ENCODE data around the gene DPY19L1. TPM values are rescaled to one million over a fixed set of nuclear protein-coding genes. Genes with fewer than 3 reads are reported as not detected.
"Not testable (repeated sequence)": the region's sequence is repeated elsewhere in the genome, so short reads cannot be mapped to it uniquely, and the experiment has no call there.

DPY19L1 gene
- 1 to 10 TPM; 3.0 to 7.3 (median 3.8) TPM for polyA plus RNA-seq

DNA sequence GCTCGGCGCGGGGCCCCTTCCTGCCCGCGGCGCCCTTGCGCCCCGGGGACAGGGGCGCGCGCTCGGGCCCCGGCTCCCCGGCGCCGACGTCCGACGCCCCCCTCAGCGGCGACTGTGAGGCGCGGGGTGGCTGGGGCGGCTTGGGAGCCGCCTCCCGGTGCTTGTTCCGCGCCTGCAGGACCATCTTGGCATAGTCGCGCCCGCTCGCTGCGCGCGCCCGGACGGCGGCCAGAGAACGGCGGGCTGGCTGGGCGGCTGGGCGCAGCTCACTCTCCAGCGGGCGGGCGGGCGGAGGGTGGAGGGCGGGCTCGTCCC, at the start of gene DPY19L1:
TSS of gene DPY19L1 (minus strand) at position 275 of the 315 bp plus-strand sequence. CDS start at position 184, 91 bp downstream.
- H3K27ac ChIP-seq (ENCODE audit: low read depth, low read length) = no peak within 1 kb of the TSS
- WGBS, 3 donors = 0% methylated on average over 19 to 43 of the region's 48 CpGs

DNA sequence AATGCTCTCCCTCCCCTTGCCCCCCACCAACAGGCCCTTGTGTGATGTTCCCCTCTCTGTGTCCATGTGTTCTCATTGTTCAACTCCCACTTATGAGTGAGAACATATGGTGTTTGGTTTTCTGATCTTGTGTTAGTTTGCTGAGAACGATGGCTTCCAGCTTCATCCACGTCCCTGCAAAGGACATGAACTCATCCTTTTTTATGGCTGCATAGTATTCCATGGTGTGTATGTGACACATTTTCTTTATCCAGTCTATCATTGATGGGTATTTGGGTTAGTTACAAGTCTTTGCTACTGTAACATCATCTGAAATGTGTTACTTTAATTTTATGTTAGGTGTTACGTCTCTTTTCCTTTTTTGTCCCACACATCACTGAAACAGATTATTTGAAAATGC, 42.2 kb upstream of the DPY19L1 start:
- WGBS, 3 donors = 79 to 88% (median 87%) methylated on average over 3 of the region's 3 CpGs
- H3K27ac ChIP-seq (ENCODE audit: low read depth, low read length) = not testable (repeated sequence)

DNA sequence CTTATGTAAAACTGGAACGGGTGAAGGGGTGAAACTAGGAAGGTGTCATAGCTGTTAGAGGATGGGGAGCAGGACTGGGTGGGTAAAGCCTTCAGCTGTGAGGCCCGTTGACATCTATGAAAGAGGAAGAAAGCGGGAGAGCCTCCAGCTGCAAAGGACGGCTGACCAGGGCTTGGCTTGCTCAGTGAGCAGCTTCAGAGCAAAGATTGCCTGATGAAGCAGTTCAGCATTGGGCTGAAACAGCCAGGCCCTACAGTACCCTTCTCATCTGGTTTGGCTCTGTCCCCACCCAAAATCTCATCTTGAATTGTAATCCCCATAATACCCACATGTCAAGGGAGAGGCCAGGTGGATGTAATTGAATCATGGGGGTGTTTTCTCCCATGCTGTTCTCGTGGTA, 36.7 kb upstream of the DPY19L1 start:
- H3K27ac ChIP-seq (ENCODE audit: low read depth, low read length) = not testable (repeated sequence)
- 60 to 73% (median 66%) methylated on average over 5 of the region's 5 CpGs for WGBS, 3 donors

DNA sequence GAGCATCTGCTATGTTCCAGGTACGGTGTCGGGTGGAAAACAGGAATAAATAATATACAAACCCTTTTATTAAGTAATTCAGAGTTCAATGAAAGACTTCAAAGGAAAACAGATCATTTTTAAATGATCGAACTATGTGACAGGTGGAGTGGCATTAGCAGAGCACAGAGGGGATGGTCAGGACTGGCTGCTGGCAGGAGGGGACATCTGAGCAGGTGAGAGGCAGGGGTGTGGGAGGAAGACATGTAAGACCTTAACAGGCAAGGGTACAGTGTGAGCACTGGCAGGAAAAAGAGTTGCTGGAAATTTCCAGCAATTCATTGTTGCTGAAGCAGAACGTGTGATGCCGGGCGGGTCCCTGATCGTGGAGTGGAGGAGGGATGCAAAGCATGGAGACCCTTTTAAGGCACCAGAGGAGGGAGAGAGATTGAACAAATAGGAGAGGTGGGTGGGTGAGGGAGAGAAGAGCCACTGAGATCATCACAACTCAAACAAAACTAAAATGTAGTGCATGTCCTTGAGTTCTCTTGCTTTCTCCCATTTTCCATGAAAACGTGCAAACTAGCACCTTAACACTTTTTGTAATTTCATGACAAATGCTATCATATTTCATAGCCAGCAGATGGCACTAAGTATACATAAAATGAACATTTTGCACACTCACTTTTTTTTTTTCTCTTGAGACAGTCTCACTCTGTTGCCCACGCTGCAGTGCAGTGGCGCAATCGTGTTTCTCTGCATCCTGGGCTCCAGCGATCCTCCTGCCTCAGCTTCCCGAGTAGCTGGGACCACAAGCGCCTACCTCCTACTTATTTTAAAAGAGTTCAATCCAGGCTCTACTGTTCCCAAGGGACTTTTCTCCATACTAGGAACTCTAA, 35.9 kb upstream of the DPY19L1 start:
- H3K27ac ChIP-seq (ENCODE audit: low read depth, low read length) = not testable (repeated sequence)
- WGBS, 3 donors = 33 to 36% (median 35%) methylated on average over 14 of the region's 14 CpGs

DNA sequence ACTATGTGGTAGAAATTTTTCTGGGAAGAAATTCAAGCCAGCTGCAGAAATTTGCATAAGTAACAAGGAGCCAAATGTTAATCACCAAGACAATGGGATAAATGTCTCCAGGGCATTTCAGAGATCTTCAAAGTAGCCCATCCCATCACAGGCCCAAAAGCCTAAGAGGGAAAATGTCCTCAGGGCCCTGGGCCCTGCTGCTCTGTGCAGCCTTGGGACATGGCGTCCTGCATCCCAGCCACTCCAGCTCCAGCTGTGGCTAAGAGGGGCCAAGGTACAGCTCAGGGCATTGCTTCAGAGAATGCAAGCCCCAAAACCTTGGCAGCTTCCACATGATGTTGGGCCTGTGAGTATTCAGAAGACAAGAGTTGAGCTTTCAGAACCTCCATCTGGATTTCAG, 31.8 kb upstream of the DPY19L1 start:
- 88 to 100% (median 94%) methylated on average over 1 of the region's 1 CpG for WGBS, 3 donors
- H3K27ac ChIP-seq (ENCODE audit: low read depth, low read length) = not testable (repeated sequence)

DNA sequence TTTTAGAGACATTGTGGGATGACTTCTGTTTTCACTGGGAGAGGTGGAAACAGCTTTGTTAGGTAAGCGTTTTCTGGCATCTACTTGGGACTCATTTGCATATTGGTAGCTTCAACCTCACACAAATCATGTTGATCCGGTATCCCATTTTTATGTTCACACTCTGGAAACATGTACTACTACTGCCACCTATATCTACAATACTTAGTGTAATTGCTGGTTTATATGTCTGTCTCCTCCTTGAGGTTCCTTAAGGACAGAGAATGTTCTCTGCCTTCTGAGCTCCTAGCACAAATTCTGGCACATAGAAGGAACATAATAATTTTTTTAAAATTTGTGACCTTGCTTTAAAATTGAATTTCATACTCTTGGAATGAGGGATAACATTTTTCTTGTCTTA, 28.1 kb upstream of the DPY19L1 start:
- H3K27ac ChIP-seq (ENCODE audit: low read depth, low read length) = not testable (repeated sequence)
- WGBS, 3 donors = 27 to 49% (median 30%) methylated on average over 2 of the region's 2 CpGs

DNA sequence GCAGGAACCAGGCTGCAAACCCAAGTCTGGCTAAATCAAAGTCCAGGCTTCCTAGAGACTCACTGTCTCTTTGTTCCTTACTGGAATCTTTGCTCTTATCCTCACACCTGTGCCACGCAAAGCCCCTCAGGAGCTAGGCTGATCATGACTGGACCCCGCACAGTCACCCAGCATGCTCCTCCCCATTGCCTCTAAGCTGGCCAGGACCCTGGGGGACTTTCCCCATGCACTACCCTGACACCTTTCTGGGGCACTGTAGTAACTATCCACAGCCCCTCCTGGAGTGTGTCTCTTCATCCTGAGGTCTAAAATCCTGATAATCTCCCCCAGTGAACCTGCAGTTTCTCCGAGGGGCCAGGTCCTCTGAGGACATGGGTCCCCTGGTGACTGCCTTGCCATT, 21.3 kb upstream of the DPY19L1 start:
- WGBS, 3 donors = 91 to 97% (median 93%) methylated on average over 3 of the region's 3 CpGs
- H3K27ac ChIP-seq (ENCODE audit: low read depth, low read length) = not testable (repeated sequence)

DNA sequence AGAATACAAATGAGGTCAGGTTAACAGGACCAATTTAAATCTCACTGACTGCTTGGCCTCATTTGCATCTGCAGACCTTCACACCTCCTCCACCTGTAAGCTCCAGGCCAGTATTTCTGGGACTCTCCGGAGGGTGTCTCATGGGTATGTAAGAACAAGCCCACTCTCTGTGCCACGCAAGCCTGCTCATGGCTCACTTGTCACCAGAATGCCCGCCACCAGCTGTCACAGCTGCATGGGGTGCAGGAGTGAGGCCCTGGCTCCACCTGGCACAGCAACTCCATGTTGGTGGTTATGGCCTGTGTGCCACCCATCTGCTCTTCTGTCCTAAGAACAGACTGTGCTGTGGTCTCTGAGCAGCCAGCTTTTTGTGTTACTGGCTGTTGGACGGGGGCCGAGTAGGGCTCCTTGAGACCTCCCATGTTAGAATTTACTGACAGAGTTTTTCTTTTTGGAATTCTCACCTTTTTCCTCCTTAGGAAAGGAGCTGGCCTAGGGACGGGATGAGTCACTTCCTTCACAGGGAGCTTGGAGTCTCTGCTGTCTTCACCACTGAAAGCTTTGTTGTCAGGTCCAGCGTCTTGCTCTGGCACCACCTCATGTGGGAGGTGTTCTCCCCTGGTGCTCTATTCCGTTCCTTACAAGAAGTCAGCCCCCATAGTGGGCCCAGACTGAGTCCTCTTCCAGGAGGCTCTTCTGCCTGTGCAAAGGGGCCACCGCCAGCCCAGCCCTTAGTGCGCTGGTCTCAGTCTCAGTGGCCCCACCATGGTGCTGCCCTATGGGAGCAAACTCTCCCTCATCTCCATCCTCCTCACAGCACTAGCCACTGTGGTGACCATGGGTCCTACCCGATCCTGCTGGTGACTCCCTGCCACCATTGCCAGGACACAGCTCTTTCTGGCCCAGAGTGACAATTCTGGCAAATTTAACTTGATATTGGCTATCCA, 20.5 kb upstream of the DPY19L1 start:
- not testable (repeated sequence) for H3K27ac ChIP-seq (ENCODE audit: low read depth, low read length)
- 82 to 92% (median 86%) methylated on average over 10 to 11 of the region's 11 CpGs for WGBS, 3 donors

DNA sequence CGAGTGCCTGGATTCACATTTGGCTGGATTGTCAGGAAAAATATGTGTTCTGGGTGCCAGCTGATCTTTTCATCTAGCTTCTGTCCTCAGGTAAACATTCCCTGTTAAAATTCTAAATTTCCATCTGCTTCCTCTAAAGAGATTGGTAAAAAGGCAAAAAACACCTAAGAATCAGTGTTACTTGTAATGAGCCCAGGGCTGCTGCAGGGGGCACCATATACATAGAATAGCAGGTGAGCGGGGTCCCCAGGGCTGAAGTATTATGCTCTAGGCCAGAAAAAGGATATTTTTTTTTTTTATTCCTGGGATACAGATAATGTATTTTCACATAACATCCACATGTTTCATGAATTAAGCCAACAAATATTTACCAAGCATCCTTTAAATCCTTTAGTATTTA, 18.4 kb upstream of the DPY19L1 start:
- not testable (repeated sequence) for H3K27ac ChIP-seq (ENCODE audit: low read depth, low read length)
- WGBS, 3 donors = 73 to 86% (median 81%) methylated on average over 2 of the region's 2 CpGs

DNA sequence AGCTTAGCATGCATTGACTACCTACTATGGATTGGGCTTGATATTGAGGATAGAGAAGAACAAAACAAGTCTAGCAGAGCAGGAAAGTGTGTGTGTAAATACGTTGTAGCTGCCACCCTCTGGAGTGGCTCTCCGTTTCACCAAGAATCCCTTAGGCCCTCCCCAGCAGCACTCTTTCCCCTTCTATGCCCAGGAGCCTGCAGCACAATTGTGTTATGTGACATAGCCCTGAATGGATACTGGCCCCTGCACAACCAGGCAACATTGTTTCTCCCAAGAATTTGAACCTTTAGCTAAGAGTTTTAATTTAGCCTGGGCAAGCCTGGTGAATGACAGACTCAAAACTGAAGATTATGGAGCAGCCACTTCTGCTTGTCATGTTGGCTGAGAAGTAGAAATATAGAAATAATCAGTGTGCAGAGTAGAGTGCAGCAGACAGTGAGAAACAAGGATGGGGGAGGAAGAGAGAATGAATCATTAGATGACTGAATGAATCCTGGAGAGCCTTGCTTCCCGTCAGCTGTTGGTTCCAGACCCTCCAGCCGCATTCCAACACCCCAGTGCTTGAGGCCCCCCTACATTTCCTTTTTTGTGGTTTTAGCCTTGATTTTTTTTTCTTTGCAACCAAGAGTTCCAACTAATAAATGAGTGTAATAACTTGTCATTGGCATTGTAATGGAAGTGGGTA, 16.3 kb upstream of the DPY19L1 start:
- WGBS, 3 donors = 56 to 78% (median 64%) methylated on average over 4 of the region's 4 CpGs
- not testable (repeated sequence) for H3K27ac ChIP-seq (ENCODE audit: low read depth, low read length)

DNA sequence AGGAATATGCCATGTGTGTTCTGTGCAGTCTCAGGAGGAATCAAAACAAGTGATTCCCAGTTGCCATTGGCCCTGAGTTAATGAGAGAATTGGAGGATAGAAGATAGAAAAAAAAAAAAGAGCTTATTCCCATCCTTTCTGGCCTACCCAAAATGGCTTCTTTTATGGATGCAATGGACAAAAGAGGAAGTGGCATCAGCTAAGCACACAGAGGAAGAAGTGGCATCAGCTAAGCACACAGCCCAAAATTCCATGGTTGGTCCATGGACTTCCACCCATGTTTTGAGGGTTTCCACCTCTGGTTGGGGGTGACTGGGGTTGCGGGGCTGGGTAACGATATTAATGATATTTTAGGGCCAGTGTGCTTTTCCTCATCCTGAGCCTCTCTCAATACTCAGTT, 11.1 kb upstream of the DPY19L1 start:
- H3K27ac ChIP-seq (ENCODE audit: low read depth, low read length) = not testable (repeated sequence)

DNA sequence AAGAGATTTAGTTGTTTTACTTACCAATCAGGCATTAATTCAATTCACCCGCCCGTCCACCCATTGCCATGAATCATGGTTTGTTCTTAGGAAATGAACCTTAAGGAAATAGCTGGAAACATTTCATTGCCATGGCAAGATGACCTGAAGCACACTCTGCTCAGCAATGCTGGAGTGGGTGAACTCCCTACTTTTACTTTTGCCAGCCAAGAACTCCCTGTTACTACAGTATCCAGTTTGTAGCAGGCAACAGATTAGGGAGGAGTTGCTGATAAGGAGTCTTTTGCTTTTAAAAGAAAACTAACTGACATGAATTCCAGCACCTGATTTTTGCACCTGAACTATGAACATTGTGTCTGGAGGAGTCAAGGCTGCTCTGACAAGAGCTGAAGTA, 10.6 kb upstream of the DPY19L1 start:
- WGBS, 3 donors = 70 to 81% (median 76%) methylated on average over 2 of the region's 2 CpGs
- not testable (repeated sequence) for H3K27ac ChIP-seq (ENCODE audit: low read depth, low read length)

More for the DNA sequence above, 11.1 kb upstream of the DPY19L1 start:
- WGBS, 3 donors = 94 to 100% (median 98%) methylated on average over 2 of the region's 2 CpGs

DNA sequence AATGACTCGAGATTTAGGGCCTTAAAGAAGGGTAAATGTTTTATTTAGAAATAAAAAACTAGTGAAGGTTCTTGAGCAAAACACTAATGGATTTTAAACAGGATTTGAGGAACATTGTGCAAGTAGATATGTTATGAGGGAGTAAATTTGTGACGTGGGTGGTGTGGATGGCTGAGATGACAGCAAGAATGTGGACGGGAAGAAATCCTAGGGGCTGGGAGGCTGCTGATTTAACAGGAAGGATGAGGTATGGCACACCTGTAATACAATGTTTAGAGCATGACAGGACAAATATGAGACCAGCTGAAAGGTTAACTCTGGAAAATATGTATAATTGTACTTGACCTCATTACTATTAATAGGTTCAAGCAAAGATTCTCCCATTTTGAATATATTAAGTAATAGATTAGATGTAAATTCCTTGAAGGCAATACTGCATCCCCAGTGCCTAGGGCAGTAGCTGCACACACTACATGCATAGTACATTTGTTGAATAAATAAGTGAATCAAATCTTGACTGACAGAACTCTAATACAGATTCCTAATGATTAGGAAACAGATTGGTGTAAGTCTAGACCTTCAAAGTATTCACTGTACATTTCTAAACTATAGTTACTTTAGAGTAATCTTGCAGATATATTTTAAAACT, 10.1 kb upstream of the DPY19L1 start:
- H3K27ac ChIP-seq (ENCODE audit: low read depth, low read length) = not testable (repeated sequence)
- 69 to 72% (median 69%) methylated on average over 3 of the region's 3 CpGs for WGBS, 3 donors

DNA sequence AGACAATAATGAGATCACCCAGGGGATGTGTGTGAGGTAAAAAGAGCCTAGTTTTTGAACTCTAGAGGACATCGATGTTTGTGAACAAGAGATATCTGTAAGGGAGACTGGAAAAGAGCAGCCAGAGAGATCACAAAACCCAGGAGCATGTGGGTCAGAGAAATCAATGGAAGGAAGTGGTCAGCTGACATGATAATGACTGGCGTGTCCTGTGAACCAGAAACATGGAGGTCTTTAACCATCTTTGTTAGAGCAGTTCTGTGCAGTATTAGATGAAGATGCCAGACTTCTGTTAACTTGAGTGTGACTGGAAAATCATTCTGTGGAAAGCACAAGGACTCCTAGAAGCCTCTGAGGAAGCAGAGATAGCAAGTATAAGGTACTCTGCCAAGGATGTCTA, 6.0 kb upstream of the DPY19L1 start:
- WGBS, 3 donors = 75 to 85% (median 80%) methylated on average over 2 of the region's 2 CpGs
- not testable (repeated sequence) for H3K27ac ChIP-seq (ENCODE audit: low read depth, low read length)

DNA sequence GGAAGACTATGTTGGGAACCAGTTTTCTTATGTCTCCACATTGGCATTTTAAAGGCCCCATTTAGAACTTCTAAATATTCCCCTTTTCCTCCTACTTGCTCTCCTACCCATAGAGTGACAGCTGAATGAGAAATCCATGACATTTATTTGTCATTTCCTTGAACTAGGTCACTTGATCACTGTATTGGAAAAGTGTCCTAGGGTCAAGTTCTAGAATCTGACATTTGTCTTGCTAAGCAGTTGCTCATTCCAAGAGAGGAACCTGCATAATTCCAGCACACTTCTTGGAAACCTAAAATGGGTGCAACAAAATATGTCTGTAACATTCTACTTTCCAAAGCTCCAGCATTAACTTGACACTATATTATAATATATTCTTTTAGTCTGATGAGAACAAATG, 3.6 kb upstream of the DPY19L1 start:
- H3K27ac ChIP-seq (ENCODE audit: low read depth, low read length) = no peak overlapping the region

DNA sequence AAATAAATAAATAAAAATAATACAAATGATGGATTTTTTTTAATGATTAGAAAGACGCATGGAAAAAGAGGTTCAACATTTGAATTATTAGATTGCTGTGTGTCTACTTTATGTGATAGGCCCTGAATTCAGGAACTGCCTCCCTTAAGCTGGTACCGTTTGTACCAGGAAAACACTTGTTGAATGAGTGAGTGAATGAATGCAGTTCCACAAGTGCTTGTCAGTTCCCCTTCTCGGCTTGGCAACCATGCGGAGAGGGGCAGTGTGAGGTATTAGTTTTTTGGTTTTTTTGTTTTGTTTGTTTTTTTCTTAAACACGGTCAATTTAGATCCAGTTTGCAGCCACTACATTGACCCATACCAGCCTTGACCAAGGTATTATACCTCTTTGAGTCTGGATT, 2.1 kb upstream of the DPY19L1 start:
- H3K27ac ChIP-seq (ENCODE audit: low read depth, low read length) = no peak overlapping the region
- 92 to 97% (median 92%) methylated on average over 5 of the region's 5 CpGs for WGBS, 3 donors

DNA sequence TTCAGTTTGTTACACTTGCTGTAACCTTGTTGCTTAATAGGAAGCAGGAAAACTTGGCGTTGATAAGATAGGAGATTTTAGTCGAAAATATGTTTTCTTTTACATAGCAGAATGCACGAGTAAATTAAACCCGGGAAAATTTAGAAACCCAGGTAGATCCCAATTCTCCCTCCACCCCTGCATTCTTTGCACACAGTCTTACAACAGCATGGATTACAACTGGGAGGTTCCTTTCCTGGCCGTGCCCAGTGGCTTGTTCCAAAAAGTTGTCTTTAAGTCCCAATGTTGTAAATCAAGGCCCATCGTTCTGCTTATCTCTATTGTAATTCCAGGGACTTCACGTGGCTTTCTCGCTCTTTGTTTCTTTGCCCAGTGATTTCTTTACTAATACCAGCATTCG, 1.1 kb upstream of the DPY19L1 start:
- H3K27ac ChIP-seq (ENCODE audit: low read depth, low read length) = no peak overlapping the region
- WGBS, 3 donors = 14 to 40% (median 37%) methylated on average over 9 of the region's 9 CpGs

DNA sequence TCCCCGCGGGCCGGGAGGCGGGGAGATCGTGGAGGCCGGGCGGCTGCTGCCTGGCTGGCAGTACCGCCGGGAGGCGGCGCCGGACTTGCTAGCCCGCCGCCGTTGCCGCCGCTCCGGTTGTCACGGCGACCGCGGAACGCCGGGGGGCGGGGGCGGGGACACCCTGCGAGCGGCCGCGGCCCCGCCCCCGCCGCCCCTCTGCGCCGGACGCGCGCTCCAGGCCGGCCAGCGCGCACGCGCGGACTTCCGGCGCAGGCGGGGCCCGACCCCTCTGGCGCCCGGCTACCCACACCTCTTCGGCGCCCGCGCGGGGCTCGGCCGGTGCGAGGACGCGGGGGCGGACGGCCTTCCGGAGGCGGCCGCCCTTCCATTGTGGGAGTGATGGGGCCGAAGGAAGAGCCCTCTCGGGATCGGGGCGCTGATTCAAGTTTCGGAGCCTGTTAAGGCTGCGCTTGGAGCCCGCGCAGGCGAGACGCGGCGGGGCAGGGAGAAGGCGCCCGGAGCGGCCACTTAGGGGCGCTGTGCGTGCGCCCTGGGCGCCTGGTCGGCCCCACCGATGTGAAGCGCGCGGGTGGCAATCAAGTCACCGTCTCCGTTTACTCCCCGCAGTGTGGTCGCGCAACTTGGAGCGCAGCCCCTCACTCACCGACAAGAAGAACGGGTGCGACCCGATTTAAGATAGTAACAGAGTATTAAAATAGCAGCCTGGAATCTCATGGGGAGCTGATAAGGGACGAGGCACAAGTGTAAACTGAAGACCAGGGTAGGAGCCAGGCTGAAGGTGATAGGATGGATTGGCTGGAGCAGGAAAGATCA, 449 bp upstream of the DPY19L1 start:
- WGBS, 3 donors = 0% methylated on average over 54 to 98 of the region's 100 CpGs
- no peak overlapping the region for H3K27ac ChIP-seq (ENCODE audit: low read depth, low read length)

Measured in adipose tissue (tissue), 3 donors.